ENCODE data around the gene MAP3K14. TPM values are rescaled to one million over a fixed set of nuclear protein-coding genes. Genes with fewer than 3 reads are reported as not detected.
A peak's percentile ranks its signal among the peaks of the same experiment; 100 is the strongest.

Gene MAP3K14
- total RNA-seq (2014; rRNA removed; shearing (Covaris generic)) = 1.6 TPM in 2 replicates

DNA sequence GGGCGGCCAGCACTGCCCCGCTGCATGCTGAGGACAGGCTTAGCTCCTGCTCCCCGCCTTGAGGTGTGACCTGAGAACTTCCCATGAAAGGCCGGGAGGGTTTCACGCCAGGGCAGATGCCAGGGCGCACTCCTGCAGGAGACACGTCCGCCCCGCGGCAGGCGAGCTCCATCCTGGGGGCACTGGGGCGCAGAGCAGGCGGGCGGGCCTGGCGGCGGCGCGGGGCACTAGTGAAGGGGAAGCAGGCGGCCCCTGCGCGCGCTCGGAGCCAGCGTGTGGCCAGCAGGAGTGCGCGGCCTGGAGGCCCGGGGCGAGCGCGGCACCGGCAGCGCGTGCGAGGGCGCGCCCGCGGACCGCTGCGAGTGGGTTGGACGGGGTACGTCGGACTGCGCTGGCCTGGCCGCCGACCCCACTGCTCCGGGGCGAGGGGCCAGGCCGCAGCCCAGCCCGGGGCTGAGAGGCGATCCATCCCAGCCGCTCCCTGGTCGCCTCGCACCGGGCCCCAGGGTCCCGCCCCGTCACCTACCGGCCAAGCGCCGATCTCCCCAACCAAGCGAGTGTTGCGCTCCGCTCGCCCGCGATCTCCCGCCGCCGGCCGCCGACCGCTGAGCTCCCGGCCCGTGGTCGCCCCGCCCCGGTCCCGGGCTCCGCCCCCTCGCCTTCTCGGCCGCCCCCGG lies at the start of gene MAP3K14:
Gene MAP3K14, minus strand, starts transcription at position 587 of the 677 bp plus-strand sequence. CDS start 26,275 bp downstream, outside the sequence.
- no peaks in the 10 kb centered on the region for H3K27me3 ChIP-seq (ENCODE audit: control insufficient read depth, insufficient read depth, low read length)
- DNase-seq = peak; percentile 89
- H3K4me3 ChIP-seq (ENCODE audit: insufficient read depth, low read depth, low read length) = peak within 1 kb of the TSS; percentile 80
- H3K36me3 ChIP-seq (replicated peaks; ENCODE audit: control insufficient read depth, insufficient read depth, low read length) = no peaks in the 10 kb centered on the region

DNA sequence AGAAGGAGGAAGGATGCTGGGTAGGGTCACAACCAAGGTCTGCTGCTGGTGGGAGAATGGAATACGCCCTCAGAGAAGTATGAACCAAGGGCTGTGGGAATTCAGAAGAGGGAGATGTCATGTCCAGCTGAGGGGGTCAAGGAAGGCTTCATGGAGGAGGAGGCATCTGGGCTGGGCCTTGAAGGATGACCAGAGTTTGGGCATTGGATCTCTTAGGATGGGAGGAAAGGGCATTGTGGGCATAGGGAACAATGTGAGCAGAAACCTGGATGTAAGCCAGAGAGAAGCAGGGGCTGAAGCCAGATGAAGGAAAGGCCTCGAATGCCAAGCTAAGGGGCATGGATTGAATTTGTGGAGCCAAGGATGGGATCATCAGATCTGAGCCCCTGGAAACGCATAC lies 49.2 kb upstream of the MAP3K14 start:
- H3K4me3 ChIP-seq (ENCODE audit: insufficient read depth, low read depth, low read length) = no peak overlapping the region
- no peak for DNase-seq
- no peaks in the 10 kb centered on the region for H3K36me3 ChIP-seq (replicated peaks; ENCODE audit: control insufficient read depth, insufficient read depth, low read length)
- H3K27me3 ChIP-seq (ENCODE audit: control insufficient read depth, insufficient read depth, low read length) = no peaks in the 10 kb centered on the region

DNA sequence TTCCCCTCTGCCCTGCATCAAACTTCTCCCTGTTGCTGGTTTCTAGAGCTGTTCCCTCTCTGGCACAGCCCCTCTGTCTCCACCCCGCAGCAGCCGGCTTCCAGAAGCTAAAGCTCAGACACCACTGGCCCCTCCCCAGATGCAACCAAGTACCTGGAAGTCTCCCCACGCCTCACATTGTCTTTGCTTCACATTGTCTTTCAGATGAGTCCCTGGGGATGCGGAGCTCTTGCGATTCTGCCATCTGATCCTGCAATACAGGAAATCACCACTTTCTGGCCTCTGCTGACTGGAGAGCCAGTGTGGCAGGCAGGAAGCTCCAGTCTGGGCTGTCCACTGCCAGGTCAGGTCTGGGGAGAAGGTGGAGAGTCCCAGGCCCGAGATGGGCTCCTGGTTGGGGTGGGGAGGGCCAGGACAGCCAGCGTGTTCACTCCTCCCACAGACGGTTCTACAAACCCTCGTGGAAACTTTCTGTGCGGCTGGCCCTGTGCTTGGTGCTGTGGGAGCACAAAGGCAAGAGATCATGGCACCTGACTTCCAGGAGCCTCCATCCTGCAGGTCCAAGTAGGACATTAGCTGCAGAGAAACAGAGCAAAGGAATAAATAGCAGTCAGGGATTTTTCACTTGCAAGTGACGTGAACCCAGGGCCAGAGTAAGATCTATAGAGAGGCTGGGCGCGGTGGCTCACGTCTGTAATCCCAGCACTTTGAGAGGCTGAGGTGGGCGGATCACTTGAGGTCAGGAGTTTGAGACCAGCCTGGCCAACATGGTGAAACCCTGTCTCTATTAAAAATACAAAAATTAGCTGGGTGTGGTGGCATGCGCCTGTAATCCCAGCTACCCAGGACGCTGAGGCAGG lies 47.9 kb upstream of the MAP3K14 start:
- DNase-seq = peak; percentile 92
- H3K36me3 ChIP-seq (replicated peaks; ENCODE audit: control insufficient read depth, insufficient read depth, low read length) = no peaks in the 10 kb centered on the region
- H3K4me3 ChIP-seq (ENCODE audit: insufficient read depth, low read depth, low read length) = no peak overlapping the region
- no peaks in the 10 kb centered on the region for H3K27me3 ChIP-seq (ENCODE audit: control insufficient read depth, insufficient read depth, low read length)

DNA sequence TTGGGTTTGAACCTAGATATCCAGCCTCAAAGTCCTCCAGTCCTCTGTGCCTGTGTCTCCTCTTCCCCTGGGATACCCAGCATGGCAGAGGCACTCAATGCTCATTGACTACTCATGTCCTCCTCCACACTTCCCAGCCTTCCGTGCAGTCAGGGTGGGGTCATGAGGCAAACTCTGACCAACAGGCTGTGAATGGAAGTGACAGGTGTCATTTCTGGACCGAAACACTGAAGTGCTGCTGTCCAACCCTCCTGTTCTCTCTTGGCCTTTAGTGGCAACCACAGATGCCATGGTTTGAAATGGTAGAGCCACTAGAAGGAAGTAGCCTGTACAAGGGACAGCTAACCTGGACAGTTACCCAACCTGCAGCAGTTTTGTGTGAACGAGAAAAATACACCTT lies 46.7 kb upstream of the MAP3K14 start:
- no peak overlapping the region for H3K4me3 ChIP-seq (ENCODE audit: insufficient read depth, low read depth, low read length)
- no peak for DNase-seq
- H3K27me3 ChIP-seq (ENCODE audit: control insufficient read depth, insufficient read depth, low read length) = no peaks in the 10 kb centered on the region
- H3K36me3 ChIP-seq (replicated peaks; ENCODE audit: control insufficient read depth, insufficient read depth, low read length) = no peaks in the 10 kb centered on the region

DNA sequence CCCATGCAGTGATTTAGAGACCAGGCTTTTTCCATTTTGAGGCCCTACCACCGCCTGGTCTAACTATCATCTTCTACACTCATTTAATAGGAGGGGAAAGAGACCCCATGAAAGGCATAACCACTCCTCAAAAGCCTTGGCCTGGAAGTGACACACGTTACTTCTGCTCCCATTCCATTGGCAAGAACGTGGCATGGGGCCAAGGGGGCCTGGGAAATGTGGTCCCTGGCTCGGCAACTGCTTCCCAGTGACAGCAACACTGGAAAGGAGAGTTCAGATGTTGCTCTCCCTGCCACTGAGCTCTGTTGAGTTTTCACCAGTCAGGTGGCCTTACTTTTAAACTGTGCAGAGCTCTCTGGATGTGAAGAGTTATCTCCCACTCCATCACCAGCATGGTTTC lies 45.2 kb upstream of the MAP3K14 start:
- DNase-seq = no peak
- no peaks in the 10 kb centered on the region for H3K36me3 ChIP-seq (replicated peaks; ENCODE audit: control insufficient read depth, insufficient read depth, low read length)

DNA sequence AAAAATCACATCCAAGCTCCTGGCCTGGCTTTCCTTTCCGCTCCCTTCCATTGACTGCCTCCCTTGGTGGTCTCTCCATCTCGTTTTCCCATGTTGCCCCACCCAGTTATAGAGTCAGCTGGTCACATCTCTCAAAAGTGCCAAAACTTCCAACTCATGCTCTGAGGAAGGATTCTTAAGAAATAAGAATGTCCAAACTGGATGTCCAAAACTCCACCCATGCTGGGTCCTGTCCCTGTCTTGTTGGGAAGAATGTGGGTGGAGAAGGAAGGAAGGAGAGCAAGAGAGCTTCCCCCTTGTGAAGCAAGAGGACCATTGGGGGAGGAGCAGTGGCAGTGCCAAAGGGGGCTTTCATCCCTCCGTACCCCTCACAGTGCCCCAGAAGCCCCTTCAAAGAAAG lies 44.6 kb upstream of the MAP3K14 start:
- Histone ChIP-seq H3K36me3 (replicated peaks; ENCODE audit: control insufficient read depth, insufficient read depth, low read length) (no peaks in the 10 kb centered on the region), H3K4me3 (ENCODE audit: insufficient read depth, low read depth, low read length) (no peak overlapping the region), H3K27me3 (ENCODE audit: control insufficient read depth, insufficient read depth, low read length) (no peaks in the 10 kb centered on the region)
- no peak for DNase-seq

More for the DNA sequence above, 45.2 kb upstream of the MAP3K14 start:
- H3K27me3 ChIP-seq (ENCODE audit: control insufficient read depth, insufficient read depth, low read length) = no peaks in the 10 kb centered on the region
- no peak overlapping the region for H3K4me3 ChIP-seq (ENCODE audit: insufficient read depth, low read depth, low read length)

DNA sequence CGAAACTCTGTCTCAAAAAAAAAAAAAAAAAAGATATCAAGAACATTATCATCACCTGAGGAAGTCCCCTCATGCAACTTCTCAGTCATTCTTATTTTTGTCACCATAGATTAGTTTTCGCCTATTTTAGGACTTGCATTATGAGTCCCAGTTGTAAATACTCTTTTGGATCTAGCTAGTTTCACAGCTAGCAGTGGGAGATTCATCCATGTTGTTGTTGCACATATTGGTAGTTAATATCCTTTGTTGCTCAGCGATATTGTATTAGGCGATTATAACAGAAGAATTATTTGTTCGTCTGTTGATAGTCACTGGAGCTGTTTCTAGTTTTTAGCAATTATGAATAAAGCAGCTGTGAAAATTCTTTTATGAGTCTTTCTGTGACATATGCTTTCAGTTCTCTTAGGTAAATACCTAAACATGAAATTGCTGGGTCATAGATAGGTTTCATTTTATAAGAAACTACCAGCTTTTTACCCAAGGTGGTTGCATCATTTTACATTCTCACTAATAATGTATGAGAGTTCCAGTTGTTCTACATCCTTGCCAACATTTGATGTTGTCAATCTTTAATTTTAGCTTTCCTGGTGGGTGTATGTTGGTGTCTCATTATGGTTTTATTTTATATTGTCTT lies 40.7 kb upstream of the MAP3K14 start:
- Histone ChIP-seq H3K4me3 (ENCODE audit: insufficient read depth, low read depth, low read length) (no peak overlapping the region), H3K27me3 (ENCODE audit: control insufficient read depth, insufficient read depth, low read length) (no peaks in the 10 kb centered on the region), H3K36me3 (replicated peaks; ENCODE audit: control insufficient read depth, insufficient read depth, low read length) (no peaks in the 10 kb centered on the region)
- DNase-seq = no peak

DNA sequence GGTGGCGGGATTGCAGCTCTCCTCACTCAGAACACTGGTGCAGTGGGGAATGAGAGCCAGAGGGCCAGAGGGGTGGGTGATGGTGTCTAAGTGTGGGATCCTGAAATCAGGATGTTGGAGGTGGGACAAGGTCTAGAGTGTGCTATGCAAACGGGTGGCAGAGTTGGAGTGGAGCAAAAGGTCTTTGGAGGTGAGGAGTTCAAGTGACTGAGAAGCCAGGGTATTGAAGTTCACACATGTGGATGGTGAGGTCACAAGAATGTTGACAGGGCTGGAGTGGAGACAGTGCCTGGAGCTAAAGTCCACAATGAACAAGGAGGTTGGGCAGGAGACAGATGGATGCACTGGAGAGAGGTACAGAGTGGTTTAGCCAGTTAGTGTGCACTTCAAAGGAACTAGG lies 38.3 kb upstream of the MAP3K14 start:
- Histone ChIP-seq H3K27me3 (ENCODE audit: control insufficient read depth, insufficient read depth, low read length) (no peaks in the 10 kb centered on the region), H3K36me3 (replicated peaks; ENCODE audit: control insufficient read depth, insufficient read depth, low read length) (no peaks in the 10 kb centered on the region), H3K4me3 (ENCODE audit: insufficient read depth, low read depth, low read length) (no peak overlapping the region)
- no peak for DNase-seq

DNA sequence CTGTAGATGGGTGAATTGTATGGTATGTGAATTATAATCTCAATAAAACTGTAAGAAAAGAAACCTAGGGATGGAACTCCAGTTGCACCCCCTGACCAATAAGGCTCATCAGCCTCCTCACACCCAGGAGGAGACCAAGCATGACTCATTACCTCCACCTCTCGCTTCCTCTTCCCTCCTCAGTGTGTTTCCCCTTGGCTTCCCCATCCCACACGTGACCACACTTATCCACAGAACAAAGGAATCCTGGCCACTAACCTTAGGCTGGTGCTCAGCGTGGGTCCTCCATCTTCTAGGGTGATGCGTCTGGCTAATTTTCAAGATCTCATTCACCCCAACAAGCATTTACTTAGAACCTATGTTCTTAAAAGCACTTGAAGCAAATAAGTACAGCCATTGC lies 36.2 kb upstream of the MAP3K14 start:
- Histone ChIP-seq H3K36me3 (replicated peaks; ENCODE audit: control insufficient read depth, insufficient read depth, low read length) (no peaks in the 10 kb centered on the region), H3K4me3 (ENCODE audit: insufficient read depth, low read depth, low read length) (no peak overlapping the region), H3K27me3 (ENCODE audit: control insufficient read depth, insufficient read depth, low read length) (no peaks in the 10 kb centered on the region)
- DNase-seq = no peak

DNA sequence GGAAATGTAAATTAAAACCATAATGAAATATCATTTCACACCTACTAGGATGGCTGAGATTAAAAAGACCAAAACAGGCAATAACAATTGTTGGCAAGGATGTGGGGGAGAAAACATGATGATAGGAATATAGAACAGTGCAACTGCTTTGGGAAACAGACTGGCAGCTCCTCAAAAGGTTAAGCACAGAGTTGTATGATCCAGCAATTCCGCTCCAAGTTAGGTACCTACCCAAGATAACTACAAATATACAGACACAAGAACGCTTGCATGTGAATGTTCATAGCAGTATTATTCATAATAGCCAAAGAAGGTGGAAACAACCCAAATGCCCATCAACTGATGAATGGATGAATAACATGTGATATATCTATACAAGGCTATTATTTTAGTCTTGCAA lies 35.0 kb upstream of the MAP3K14 start:
- DNase-seq = no peak
- Histone ChIP-seq H3K27me3 (ENCODE audit: control insufficient read depth, insufficient read depth, low read length) (no peaks in the 10 kb centered on the region), H3K36me3 (replicated peaks; ENCODE audit: control insufficient read depth, insufficient read depth, low read length) (no peaks in the 10 kb centered on the region), H3K4me3 (ENCODE audit: insufficient read depth, low read depth, low read length) (no peak overlapping the region)

DNA sequence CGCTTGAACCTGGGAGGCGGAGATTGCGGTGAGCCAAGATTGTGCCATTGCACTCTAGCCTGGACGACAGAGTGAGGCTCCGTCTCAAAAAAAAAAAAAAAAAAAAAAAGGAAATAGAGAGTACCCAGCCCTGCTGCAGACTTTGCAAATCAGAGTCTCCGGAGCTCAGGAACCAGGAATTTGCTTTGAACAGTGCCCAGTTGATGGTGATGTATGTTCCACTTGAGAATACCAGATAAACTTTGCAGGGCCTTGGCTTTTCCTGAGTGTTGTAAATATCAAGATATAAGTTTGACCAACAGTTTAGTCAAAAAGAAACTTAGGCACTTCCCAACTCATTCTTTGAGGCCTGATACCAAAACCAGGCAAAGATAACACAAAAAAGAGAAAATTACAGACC lies 30.6 kb upstream of the MAP3K14 start:
- Histone ChIP-seq H3K27me3 (ENCODE audit: control insufficient read depth, insufficient read depth, low read length) (no peaks in the 10 kb centered on the region), H3K36me3 (replicated peaks; ENCODE audit: control insufficient read depth, insufficient read depth, low read length) (no peaks in the 10 kb centered on the region), H3K4me3 (ENCODE audit: insufficient read depth, low read depth, low read length) (no peak overlapping the region)
- no peak for DNase-seq

DNA sequence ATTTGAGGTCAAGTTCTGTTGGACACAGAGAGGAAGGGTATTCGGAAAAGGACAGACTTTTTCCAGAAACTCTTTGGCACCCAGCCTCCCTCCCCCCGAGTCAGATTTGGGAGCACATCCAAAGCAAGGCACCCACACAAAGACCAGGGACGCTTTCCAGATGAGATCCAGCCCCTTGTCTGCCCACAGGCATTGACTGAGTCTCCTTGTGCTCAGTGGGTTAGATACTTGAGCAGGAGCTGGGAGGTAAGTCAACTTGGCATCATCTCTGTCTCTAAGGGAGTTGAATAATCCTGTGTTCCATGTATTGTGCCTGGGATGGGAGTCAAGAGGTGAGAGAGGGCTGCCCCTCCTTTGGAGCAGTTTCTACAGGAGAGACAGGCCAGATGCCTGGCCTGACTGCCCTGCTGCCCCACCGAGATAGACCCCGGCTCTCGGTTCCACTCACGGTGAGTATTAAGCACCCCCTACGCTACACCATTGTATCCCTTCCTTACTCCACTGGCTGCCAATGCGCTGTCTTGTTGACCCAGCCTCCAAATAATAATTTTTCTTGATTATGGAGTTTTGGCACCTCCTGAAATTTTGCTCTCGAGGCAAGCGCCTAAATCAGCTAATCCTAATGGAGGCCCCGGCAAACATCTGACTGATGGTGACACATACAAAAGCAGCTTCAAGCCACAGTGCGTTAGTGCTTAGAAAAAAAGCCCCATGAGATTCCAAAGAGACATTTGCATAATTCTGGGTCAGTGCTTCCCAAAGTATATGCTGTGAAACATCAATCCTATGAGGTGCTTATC lies 29.6 kb upstream of the MAP3K14 start:
- Histone ChIP-seq H3K4me3 (ENCODE audit: insufficient read depth, low read depth, low read length) (no peak overlapping the region), H3K27me3 (ENCODE audit: control insufficient read depth, insufficient read depth, low read length) (no peaks in the 10 kb centered on the region), H3K36me3 (replicated peaks; ENCODE audit: control insufficient read depth, insufficient read depth, low read length) (no peaks in the 10 kb centered on the region)
- DNase-seq = no peak

DNA sequence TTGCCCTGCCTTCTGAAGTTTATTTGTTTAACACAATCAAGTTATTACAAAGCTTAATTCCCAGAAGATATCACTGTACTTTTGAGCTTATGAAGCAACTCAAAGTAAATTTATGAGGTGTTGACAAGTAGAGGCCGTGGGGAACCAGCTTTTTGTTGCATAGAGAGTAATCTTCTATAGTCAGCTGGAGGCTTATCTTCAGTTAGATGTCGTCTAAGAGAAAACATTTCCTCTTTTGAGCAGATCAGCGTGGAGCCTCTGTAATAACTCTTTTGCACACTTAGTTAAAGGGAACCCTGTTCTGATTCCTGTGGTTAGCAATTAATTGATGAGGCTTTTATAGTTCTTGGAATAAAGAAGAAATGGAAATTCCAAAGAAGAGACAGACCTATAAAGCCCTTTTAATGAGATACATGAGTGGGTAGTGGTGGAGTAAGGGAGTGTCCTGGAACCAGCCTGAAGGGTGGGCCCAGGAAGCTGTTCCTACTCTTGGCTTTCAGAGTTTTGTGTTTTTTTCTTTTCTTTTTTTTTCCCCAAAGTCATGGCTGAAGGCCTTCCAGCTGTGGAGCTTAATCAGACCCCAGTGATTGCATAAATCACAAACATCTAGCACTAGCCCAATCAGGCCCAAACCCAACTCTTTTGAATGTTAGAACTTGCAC lies 28.9 kb upstream of the MAP3K14 start:
- no peaks in the 10 kb centered on the region for H3K36me3 ChIP-seq (replicated peaks; ENCODE audit: control insufficient read depth, insufficient read depth, low read length)
- H3K27me3 ChIP-seq (ENCODE audit: control insufficient read depth, insufficient read depth, low read length) = no peaks in the 10 kb centered on the region
- H3K4me3 ChIP-seq (ENCODE audit: insufficient read depth, low read depth, low read length) = no peak overlapping the region
- no peak for DNase-seq

DNA sequence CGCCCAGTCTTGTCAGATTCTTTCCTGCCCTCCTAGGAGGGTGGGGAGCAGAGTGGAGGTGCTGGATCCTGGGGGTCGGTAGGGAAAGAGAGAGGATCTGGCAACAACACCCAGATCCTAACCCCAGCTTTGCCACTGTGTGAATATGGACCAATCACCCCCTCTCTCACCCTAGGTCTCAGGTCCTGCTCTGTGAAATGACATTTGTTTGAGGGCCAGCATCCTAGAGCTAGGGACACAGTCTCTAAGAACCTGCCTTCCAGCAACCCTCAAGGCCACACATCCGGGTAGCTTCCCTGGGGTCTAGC lies 28.4 kb upstream of the MAP3K14 start:
- Histone ChIP-seq H3K4me3 (ENCODE audit: insufficient read depth, low read depth, low read length) (no peak overlapping the region), H3K27me3 (ENCODE audit: control insufficient read depth, insufficient read depth, low read length) (no peaks in the 10 kb centered on the region), H3K36me3 (replicated peaks; ENCODE audit: control insufficient read depth, insufficient read depth, low read length) (no peaks in the 10 kb centered on the region)
- no peak for DNase-seq

All from H7 (cell line).